NCI-H1436 treated with DMSO at 0.1 percent for 48 hours (cell line): ENCODE results near the gene PPP4R1.
"Not testable (repeated sequence)": the region's sequence is repeated elsewhere in the genome, so short reads cannot be mapped to it uniquely, and the experiment has no call there.

ENCODE experiments used
- DNase-seq: peaks from one replicate; lab custom pipeline; 2025; lab: John Stamatoyannopoulos, UW

Gene PPP4R1

GRCh38 chr18:9614401-9615279 lies at the start of gene PPP4R1:
TSS of gene PPP4R1 (minus strand) at chr18:9614559. CDS start at chr18:9614484, 75 bp downstream.
- DNase-seq: no peak

GRCh38 chr18:9663377-9663776 lies 49.0 kb upstream of the PPP4R1 start:
- DNase-seq: no peak

- no peak for DNase-seq
Measured at GRCh38 chr18:9661564-9661963, 47.2 kb upstream of the PPP4R1 start.

GRCh38 chr18:9659499-9660375 lies 45.4 kb upstream of the PPP4R1 start:
- no peak for DNase-seq

- DNase-seq: no peak
Measured at GRCh38 chr18:9658087-9658641, 43.8 kb upstream of the PPP4R1 start.

- no peak for DNase-seq
Measured at GRCh38 chr18:9655232-9655767, 40.9 kb upstream of the PPP4R1 start.

- no peak for DNase-seq
Measured at GRCh38 chr18:9653390-9653789, 39.0 kb upstream of the PPP4R1 start.

- DNase-seq: no peak
Measured at GRCh38 chr18:9649164-9649540, 34.8 kb upstream of the PPP4R1 start.

GRCh38 chr18:9648431-9649163 lies 34.2 kb upstream of the PPP4R1 start:
- DNase-seq: no peak

GRCh38 chr18:9647496-9648323 lies 33.4 kb upstream of the PPP4R1 start:
- no peak for DNase-seq

- no peak for DNase-seq
Measured at GRCh38 chr18:9643549-9643948, 29.2 kb upstream of the PPP4R1 start.

- DNase-seq: no peak
Measured at GRCh38 chr18:9642799-9643462, 28.6 kb upstream of the PPP4R1 start.

- not testable (repeated sequence) for DNase-seq
Measured at GRCh38 chr18:9641081-9641480, 26.7 kb upstream of the PPP4R1 start.

- no peak for DNase-seq
Measured at GRCh38 chr18:9638886-9639285, 24.5 kb upstream of the PPP4R1 start.

- no peak for DNase-seq
Measured at GRCh38 chr18:9637036-9637767, 22.8 kb upstream of the PPP4R1 start.

GRCh38 chr18:9634856-9635255 lies 20.5 kb upstream of the PPP4R1 start:
- DNase-seq: no peak

- no peak for DNase-seq
Measured at GRCh38 chr18:9631814-9632496, 17.6 kb upstream of the PPP4R1 start.

GRCh38 chr18:9630444-9630843 lies 16.1 kb upstream of the PPP4R1 start:
- no peak for DNase-seq

GRCh38 chr18:9629709-9630108 lies 15.3 kb upstream of the PPP4R1 start:
- DNase-seq: no peak
